ENCODE data around the gene MLXIP.

The MLXIP gene

DNA sequence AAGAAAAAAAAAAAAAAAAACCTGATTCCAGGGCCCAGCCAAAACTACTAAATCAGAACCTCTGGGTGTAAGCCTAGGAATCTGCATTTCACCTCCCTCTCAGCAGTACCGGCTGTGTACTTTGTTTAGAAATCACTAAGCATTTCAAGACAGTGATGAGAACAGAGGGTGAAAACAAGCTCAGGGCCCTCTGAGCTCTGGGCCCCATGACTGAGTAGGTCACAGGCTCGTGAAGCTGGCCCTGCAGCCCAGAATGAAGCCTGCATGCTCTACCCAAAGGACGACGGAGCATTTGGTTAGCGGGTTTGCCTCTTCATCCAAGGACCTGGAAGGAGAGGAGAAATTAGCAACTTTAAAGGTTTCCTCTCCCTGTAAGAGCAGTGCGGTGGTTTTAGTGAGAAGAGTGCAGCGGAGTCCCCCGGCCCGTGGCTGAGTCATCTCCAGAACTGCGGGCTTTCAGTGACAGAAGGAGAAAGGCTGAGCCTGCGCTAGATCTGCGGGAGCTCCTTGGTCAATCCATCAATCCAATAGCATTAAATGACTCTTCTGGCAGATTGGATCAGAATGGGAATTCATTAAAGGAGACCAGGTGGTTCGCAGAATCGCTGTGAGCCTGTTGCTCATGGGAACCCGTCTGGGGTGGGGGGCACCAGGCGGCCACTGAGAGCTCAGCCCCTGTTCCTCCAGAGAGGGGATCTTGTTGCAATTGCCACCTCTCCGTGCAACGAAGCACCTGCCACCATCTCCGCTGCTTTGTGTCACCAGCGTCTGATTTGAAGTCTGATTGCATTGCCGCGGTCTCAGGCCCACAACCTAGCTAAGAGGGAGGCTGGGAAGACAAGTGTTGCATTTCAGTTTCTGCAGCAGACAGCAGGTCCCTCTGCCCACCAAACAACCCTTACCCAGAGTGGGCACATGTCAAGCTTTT is 88.1 kb downstream of the MLXIP start:
- Histone ChIP-seq H3K27ac (ENCODE audit: low read depth, low read length) (no peak overlapping the region), H3K36me3 (ENCODE audit: low read length) (no peaks in the 10 kb centered on the region), H3K27me3 (ENCODE audit: low read length) (no peaks in the 10 kb centered on the region), H3K4me2 (ENCODE audit: low read depth, low read length, poor library complexity, severe bottlenecking) (no peak overlapping the region), H3K9me3 (ENCODE audit: insufficient read depth, low read length) (no peaks in the 10 kb centered on the region), H4K20me1 (ENCODE audit: low read depth, low read length) (no peaks in the 10 kb centered on the region), H3K9me2 (replicated peaks; ENCODE audit: insufficient read depth, low read length) (no peaks in the 10 kb centered on the region), H3K4me3 (ENCODE audit: insufficient read depth, low read length, poor library complexity, severe bottlenecking) (no peak overlapping the region), H2AFZ (ENCODE audit: low read depth, low read length, severe bottlenecking) (no peak overlapping the region), H3F3A (ENCODE audit: insufficient read depth) (no peaks in the 10 kb centered on the region), H3K79me2 (ENCODE audit: insufficient read depth, low read length) (no peaks in the 10 kb centered on the region), H3K9ac (ENCODE audit: low read length) (no peak overlapping the region)
- no peak for TF ChIP-seq CTCF (IDR thresholded peaks at IDR 0.05; ENCODE audit: insufficient read depth, low read length, poor library complexity, severe bottlenecking)
- no peak for TF ChIP-seq EZH2phosphoT487 (conservative IDR thresholded peaks at IDR 0.05; ENCODE audit: low read length)

- H3K4me2 ChIP-seq (ENCODE audit: low read depth, low read length, poor library complexity, severe bottlenecking) = no peak overlapping the region
- H3K9me2 ChIP-seq (replicated peaks; ENCODE audit: insufficient read depth, low read length) = no peaks in the 10 kb centered on the region
- TF ChIP-seq EZH2phosphoT487 (conservative IDR thresholded peaks at IDR 0.05; ENCODE audit: low read length) (no peak), CTCF (IDR thresholded peaks at IDR 0.05; ENCODE audit: insufficient read depth, low read length, poor library complexity, severe bottlenecking) (no peak)
- no peak overlapping the region for H2AFZ ChIP-seq (ENCODE audit: low read depth, low read length, severe bottlenecking)
- no peak overlapping the region for H3K4me3 ChIP-seq (ENCODE audit: insufficient read depth, low read length, poor library complexity, severe bottlenecking)
- H3K9me3 ChIP-seq (ENCODE audit: insufficient read depth, low read length) = no peaks in the 10 kb centered on the region
- no peak overlapping the region for H3K9ac ChIP-seq (ENCODE audit: low read length)
- H4K20me1 ChIP-seq (ENCODE audit: low read depth, low read length) = no peaks in the 10 kb centered on the region
- no peaks in the 10 kb centered on the region for H3K36me3 ChIP-seq (ENCODE audit: low read length)
- no peaks in the 10 kb centered on the region for H3F3A ChIP-seq (ENCODE audit: insufficient read depth)
- H3K27ac ChIP-seq (ENCODE audit: low read depth, low read length) = no peak overlapping the region
- no peaks in the 10 kb centered on the region for H3K27me3 ChIP-seq (ENCODE audit: low read length)
- H3K79me2 ChIP-seq (ENCODE audit: insufficient read depth, low read length) = no peaks in the 10 kb centered on the region
Measured at GRCh38 chr12:122167356-122167925, 88.9 kb downstream of the MLXIP start.

GRCh38 chr12:122168492-122168891 is 89.9 kb downstream of the MLXIP start:
- no peaks in the 10 kb centered on the region for H3K36me3 ChIP-seq (ENCODE audit: low read length)
- no peak for TF ChIP-seq EZH2phosphoT487 (conservative IDR thresholded peaks at IDR 0.05; ENCODE audit: low read length)
- no peak for TF ChIP-seq CTCF (IDR thresholded peaks at IDR 0.05; ENCODE audit: insufficient read depth, low read length, poor library complexity, severe bottlenecking)
- no peaks in the 10 kb centered on the region for H3F3A ChIP-seq (ENCODE audit: insufficient read depth)
- no peak overlapping the region for H3K4me3 ChIP-seq (ENCODE audit: insufficient read depth, low read length, poor library complexity, severe bottlenecking)
- no peak overlapping the region for H3K4me2 ChIP-seq (ENCODE audit: low read depth, low read length, poor library complexity, severe bottlenecking)
- H2AFZ ChIP-seq (ENCODE audit: low read depth, low read length, severe bottlenecking) = no peak overlapping the region
- no peak overlapping the region for H3K9ac ChIP-seq (ENCODE audit: low read length)
- H3K79me2 ChIP-seq (ENCODE audit: insufficient read depth, low read length) = no peaks in the 10 kb centered on the region
- H4K20me1 ChIP-seq (ENCODE audit: low read depth, low read length) = no peaks in the 10 kb centered on the region
- H3K9me3 ChIP-seq (ENCODE audit: insufficient read depth, low read length) = no peaks in the 10 kb centered on the region
- H3K27me3 ChIP-seq (ENCODE audit: low read length) = no peaks in the 10 kb centered on the region
- no peaks in the 10 kb centered on the region for H3K9me2 ChIP-seq (replicated peaks; ENCODE audit: insufficient read depth, low read length)
- no peak overlapping the region for H3K27ac ChIP-seq (ENCODE audit: low read depth, low read length)
